Prostate gland (tissue), 2 donors: ENCODE data around the gene SLC4A1AP.

ENCODE experiments used
- CTCF ChIP-seq, 4 experiments: fragments of 200-600 bp in 2 of 4; fragments of 450-650 bp in 2 of 4; sonication (generic) in 2 of 4; IDR thresholded peaks; 1 replicate in 3 of 4; 2 replicates in 1 of 4; pipeline ENCODE4 v1.5.1; 2016 to 2019; ENCODE audit warnings: antibody characterized with exemption in 4 of 4, mild to moderate bottlenecking in 2 of 4, moderate library complexity in 2 of 4
- POLR2A ChIP-seq: fragments of 450-650 bp; IDR thresholded peaks from one replicate; pipeline ENCODE4 v1.6.1; 2016; ENCODE audit warnings: antibody characterized with exemption, mild to moderate bottlenecking

GRCh38 chr2:27730980-27731691, 67.4 kb downstream of the SLC4A1AP start:
- TF ChIP-seq CTCF (IDR thresholded peaks at IDR 0.05) = no peak
- no peak for TF ChIP-seq POLR2A
